ENCODE data around the gene OR1E2. TPM values are rescaled to one million over a fixed set of nuclear protein-coding genes. Genes with fewer than 3 reads are reported as not detected.
A peak's percentile ranks its signal among the peaks of the same experiment; 100 is the strongest.
"Not testable (repeated sequence)": the region's sequence is repeated elsewhere in the genome, so short reads cannot be mapped to it uniquely, and the experiment has no call there.

Gene OR1E2
- total RNA-seq, 1 donor = not detected

GRCh38 chr17:3472137-3472536 lies 38.5 kb upstream of the OR1E2 start:
- TF ChIP-seq, protein P1, sequence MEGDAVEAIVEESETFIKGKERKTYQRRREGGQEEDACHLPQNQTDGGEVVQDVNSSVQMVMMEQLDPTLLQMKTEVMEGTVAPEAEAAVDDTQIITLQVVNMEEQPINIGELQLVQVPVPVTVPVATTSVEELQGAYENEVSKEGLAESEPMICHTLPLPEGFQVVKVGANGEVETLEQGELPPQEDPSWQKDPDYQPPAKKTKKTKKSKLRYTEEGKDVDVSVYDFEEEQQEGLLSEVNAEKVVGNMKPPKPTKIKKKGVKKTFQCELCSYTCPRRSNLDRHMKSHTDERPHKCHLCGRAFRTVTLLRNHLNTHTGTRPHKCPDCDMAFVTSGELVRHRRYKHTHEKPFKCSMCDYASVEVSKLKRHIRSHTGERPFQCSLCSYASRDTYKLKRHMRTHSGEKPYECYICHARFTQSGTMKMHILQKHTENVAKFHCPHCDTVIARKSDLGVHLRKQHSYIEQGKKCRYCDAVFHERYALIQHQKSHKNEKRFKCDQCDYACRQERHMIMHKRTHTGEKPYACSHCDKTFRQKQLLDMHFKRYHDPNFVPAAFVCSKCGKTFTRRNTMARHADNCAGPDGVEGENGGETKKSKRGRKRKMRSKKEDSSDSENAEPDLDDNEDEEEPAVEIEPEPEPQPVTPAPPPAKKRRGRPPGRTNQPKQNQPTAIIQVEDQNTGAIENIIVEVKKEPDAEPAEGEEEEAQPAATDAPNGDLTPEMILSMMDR (IDR thresholded peaks at IDR 0.05; ENCODE audit: insufficient read depth, low read depth, low read length) = no peak
- H3K4me3 ChIP-seq (ENCODE audit: low read depth, low read length) = no peak overlapping the region
- no peak for DNase-seq (ENCODE audit: low read depth)

DNA sequence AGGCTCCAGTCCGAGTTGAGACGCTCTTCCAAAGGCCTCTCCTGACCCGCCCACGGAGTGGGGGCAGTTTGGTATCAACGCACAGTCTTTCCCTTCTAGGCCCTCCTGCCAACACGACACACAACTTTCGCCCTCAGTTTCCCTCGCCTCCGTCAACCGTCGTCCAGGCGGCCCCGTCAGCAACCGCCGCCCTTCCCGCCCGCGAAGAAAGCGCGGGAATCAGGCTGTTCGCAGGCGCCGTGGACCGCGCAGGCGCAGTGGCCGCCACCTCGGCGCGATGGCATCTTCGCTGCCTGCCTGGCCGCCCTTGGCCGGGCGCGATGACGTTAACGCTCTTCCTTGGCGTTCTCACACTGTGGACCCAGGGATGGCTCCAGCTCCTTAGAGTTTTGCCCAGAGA lies 38.0 kb upstream of the OR1E2 start, which contains the start of gene SPATA22:
TSS of gene SPATA22 (minus strand) at position 221 of the 400 bp plus-strand sequence. CDS start 2,494 bp downstream, outside the sequence.
- no peak within 1 kb of the TSS for H3K4me3 ChIP-seq (ENCODE audit: low read depth, low read length)
- no peak for DNase-seq (ENCODE audit: low read depth)
- TF ChIP-seq, protein P1 (IDR thresholded peaks at IDR 0.05; ENCODE audit: insufficient read depth, low read depth, low read length) = no peak

GRCh38 chr17:3469529-3469928 lies 35.9 kb upstream of the OR1E2 start:
- H3K4me3 ChIP-seq (ENCODE audit: low read depth, low read length) = no peak overlapping the region
- TF ChIP-seq, protein P1 (IDR thresholded peaks at IDR 0.05; ENCODE audit: insufficient read depth, low read depth, low read length) = no peak
- DNase-seq (ENCODE audit: low read depth) = no peak

GRCh38 chr17:3466355-3466754 lies 32.7 kb upstream of the OR1E2 start:
- H3K4me3 ChIP-seq (ENCODE audit: low read depth, low read length); DNase-seq (ENCODE audit: low read depth): not testable (repeated sequence)

DNA sequence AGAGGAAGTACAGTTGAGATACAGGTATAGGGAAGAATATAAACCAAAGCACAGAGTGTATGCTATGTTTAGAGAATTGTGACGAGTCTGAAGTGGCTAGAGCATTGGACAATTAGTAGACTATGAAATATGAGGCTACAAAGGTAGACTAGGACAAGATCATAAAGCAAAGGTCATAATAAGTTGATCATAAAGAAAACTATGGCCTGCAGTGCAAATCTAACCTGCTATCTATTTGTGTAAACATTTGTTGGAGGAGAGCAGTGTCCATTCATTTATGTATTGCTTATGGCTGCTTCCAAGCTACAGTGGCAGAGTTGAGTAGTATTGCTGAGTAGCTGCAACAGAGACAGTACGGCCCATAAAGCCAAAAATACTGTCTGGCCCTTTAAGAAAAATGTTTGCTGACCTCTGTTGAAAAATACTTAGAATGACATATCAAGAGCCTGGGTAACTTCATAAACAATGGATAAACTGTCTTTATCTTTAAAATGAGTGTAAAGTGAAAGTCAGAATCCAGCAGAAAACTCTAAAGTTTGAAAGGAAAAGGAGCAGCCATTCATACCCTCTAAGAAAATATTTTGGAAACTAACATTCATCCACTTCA lies 14.5 kb upstream of the OR1E2 start:
- TF ChIP-seq, protein P1 (IDR thresholded peaks at IDR 0.05; ENCODE audit: insufficient read depth, low read depth, low read length) = no peak
- peak; percentile 24 for DNase-seq (ENCODE audit: low read depth)
- no peak overlapping the region for H3K4me3 ChIP-seq (ENCODE audit: low read depth, low read length)

GRCh38 chr17:3447625-3448024 lies 14.0 kb upstream of the OR1E2 start:
- TF ChIP-seq, protein P1 (IDR thresholded peaks at IDR 0.05; ENCODE audit: insufficient read depth, low read depth, low read length) = no peak
- peak; percentile 11 for DNase-seq (ENCODE audit: low read depth)
- H3K4me3 ChIP-seq (ENCODE audit: low read depth, low read length) = no peak overlapping the region

GRCh38 chr17:3440451-3440850 lies 6.8 kb upstream of the OR1E2 start:
- DNase-seq (ENCODE audit: low read depth) = no peak
- H3K4me3 ChIP-seq (ENCODE audit: low read depth, low read length) = no peak overlapping the region
- TF ChIP-seq, protein P1 (IDR thresholded peaks at IDR 0.05; ENCODE audit: insufficient read depth, low read depth, low read length) = no peak
